Pons (tissue), 1 donor: ENCODE measurements around the gene PGC.

Experiments used
- DNase-seq: peaks from one replicate; pipeline ENCODE4 v3.0.0-alpha.2; 2016; ENCODE audit warnings: low spot score

PGC gene

DNA sequence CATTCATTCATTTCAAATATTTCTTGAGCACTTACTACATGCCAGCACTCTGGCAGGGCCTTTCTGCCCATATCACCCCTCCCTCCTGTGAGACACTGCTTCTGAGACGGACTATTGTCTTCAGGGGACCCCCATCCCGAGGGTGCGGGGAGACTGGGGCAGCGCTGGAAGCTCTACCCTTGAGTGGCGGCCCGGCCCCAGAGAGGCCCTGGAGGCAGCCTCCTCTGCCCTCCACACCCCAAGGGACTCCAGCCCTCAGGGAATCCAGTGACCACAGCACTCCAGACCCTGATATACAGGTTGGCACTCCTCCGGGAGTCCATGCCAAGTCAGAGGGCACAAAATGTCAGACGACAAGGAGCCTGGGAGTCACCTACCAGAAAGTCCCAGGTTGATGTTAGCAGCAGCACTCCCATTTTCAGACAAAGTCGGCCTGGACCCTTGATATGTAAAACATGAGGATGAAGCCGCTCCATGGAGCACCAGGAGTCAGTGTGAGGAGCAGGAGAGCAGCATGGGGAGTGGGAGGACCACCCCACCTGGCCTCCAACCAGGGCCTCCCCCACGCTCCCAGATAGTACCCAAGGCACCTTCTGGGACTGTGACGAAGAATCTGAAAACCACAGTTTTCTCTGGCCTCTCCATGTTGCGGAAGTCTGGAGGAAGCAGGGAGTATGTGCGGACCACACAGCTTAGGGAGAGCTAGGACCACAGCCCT, 32.5 kb downstream of the PGC start:
- DNase-seq: no peak

- peak; percentile 53 for DNase-seq
These were observed 33.4 kb downstream of the PGC start for GRCh38 chr6:41713650-41714291.

GRCh38 chr6:41713159-41713649, 34.0 kb downstream of the PGC start:
- DNase-seq: peak; percentile 84

DNA sequence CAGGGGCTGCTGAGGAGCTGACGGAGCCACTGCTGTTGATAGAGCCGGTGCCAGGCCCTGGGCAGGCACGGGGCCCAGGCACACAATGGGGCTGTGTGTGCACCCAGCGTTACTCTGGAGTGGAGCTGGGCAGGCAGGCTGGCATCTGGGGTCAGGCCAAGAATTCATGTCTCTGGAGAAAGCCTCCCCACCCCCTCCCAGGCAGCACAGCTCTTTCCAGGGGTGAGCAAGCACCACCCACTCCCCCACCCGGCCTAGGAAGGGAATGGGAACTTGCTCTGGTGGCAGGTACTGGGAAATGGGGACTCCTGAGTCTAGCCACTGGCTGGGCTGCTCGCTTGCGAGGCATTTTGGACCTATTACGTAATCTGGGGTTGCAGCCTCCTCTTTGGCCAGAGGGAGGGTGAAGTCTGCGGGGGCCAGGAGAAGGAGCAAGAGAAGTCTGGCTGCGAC, 34.5 kb downstream of the PGC start:
- peak; percentile 97 for DNase-seq

GRCh38 chr6:41711323-41712038, 35.7 kb downstream of the PGC start:
- no peak for DNase-seq

GRCh38 chr6:41709375-41709774, 37.8 kb downstream of the PGC start:
- no peak for DNase-seq

GRCh38 chr6:41708856-41709255, 38.3 kb downstream of the PGC start:
- DNase-seq: no peak

DNA sequence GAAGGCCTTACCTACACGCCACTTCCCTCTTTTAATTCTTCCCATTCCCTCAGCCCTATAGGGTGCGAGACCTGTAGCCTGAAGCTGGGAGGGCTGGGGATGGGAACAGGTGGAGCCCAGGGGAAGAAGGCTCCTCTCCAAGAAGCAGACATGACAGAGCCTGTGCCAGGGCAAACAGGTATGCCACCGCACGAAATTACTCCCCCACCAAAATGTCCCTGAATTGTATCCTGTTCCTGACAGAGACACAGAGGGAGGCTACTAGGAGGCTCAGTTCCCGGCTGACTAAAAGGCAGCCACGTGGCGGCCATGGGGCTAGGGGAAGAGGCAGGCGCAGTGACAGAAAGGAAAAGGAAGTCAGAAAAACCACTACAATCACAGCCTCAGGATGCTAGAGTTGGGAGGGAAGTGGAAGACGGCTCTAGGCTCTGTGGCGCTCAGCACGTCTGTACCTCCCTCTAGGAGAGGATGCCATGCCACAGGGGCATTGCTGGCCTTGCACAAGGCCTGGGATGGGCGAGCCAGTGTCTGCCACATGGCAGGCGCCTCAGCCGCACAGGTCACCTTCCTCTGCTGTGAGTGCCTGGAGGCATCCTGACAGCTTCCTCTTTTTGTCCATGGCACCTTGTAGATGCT, 39.5 kb downstream of the PGC start:
- DNase-seq: peak; percentile 79

GRCh38 chr6:41706876-41707564, 40.2 kb downstream of the PGC start:
- peak; percentile 87 for DNase-seq

GRCh38 chr6:41705996-41706835, 41.0 kb downstream of the PGC start:
- DNase-seq: no peak

DNA sequence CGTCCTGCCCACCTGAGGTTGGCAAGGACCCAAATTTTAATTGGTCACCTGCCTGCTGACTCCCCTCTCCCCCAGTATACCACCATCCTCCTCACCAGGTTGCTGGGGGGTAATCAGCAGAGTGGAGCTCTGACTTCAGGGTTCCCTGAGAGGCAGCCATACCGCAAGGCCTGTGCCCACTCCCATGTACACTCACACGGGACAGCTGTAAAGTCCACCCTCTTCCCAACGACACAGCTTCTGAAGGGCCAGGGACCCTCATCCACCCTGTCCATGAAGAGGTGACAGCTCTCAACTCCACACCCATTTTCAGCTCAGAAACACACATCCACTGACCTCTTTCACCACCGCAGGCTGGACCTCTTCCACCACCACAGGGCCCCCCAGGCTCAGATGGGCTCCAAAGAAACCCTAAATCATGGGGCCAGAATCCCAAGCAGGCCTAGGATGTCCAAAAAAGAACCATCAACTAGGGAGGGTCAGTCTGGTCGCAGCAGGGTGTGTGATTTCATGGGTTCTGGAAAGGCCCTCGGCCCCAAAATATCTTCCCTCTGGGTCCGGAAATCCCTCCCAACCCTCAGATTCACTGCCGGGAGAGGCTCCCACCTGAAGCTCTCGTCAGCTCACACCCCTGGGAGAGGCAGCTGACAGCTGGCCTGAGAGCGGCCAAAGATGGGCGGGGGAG, 41.7 kb downstream of the PGC start:
- DNase-seq: peak; percentile 89

GRCh38 chr6:41704656-41705310, 42.4 kb downstream of the PGC start:
- peak; percentile 21 for DNase-seq

DNA sequence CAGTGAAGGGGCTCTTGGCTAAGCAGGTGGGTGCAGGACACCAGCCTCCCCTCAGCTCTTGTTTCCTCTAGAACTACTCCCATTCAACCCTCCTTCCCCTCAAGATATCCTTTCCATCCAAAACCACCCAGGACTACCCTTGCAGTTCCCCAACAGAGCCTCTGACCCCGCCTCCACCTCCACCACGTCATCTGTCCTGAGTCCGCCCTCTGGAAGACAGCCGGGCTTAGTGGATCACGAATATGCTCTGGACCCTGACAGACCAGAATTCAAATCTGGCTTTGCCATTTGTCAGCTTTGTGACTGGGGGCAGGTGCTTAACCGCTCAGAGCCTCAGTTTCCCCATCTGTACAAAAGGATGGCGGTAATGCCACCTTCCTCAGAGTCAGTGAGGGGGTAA, 43.2 kb downstream of the PGC start:
- peak; percentile 84 for DNase-seq

DNA sequence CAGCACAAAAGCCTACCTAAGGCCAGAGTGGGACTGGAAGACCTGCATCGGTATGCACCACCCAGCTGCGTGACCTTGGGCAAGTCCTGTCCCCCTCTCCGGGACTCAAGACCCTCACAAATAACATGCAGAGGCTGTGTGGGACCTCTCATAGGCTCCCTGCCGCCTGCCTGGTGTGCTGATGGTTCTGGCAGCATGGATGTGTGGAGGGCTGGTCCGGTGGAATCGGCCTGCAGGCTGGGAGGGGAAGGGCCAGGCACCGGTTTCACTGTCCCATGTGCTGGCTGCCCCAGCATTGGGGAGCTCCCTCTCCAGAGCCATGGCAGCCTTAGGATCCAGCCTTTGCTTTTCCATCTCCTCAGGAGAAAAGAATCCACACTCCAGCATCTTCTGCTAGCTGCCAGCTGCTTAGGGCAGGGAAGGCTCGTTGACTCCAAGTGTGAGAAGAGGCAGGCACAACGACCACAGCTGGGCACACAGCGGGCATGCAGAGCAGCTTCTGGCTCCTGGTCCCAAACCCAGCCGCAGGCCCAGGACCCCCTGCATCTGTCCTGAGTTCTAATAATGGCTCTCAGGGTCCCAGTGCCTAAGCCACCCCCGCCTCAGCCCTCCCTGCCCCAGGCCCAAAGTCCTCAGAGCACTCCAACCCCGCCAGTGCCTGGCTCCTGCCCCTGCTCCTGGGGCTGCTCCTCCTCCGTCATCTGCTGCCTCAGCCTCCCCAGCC, 44.3 kb downstream of the PGC start:
- no peak for DNase-seq

- no peak for DNase-seq
These were observed 45.0 kb downstream of the PGC start for GRCh38 chr6:41702089-41702745.

- peak; percentile 57 for DNase-seq
These were observed 46.5 kb downstream of the PGC start for GRCh38 chr6:41700463-41701347.

GRCh38 chr6:41699063-41699462, 48.1 kb downstream of the PGC start:
- DNase-seq: no peak
